Kidney tubule cell (primary cell): ENCODE data around the gene FYB2.

ENCODE experiments used
- DNase-seq: peaks from one replicate; pipeline ENCODE4 v3.0.0-alpha.2; 2018; ENCODE audit warnings: low spot score

Gene FYB2

GRCh38 chr1:56710646-56711045 lies 108.6 kb downstream of the FYB2 start:
- DNase-seq, result peak; percentile 84

GRCh38 chr1:56709995-56710394 lies 109.2 kb downstream of the FYB2 start:
- no peak for DNase-seq

GRCh38 chr1:56709269-56709880 lies 109.8 kb downstream of the FYB2 start:
- peak; percentile 62 for DNase-seq

- DNase-seq, result no peak
These were observed 111.8 kb downstream of the FYB2 start for GRCh38 chr1:56707379-56707778.

- no peak for DNase-seq
These were observed 115.5 kb downstream of the FYB2 start for GRCh38 chr1:56703747-56704146.

- DNase-seq, result peak; percentile 40
These were observed 122.5 kb downstream of the FYB2 start for GRCh38 chr1:56696663-56697062.

GRCh38 chr1:56688522-56689026 lies 130.6 kb downstream of the FYB2 start:
- DNase-seq, result peak; percentile 94

GRCh38 chr1:56686169-56686568 lies 133.0 kb downstream of the FYB2 start:
- DNase-seq, result peak; percentile 2

- DNase-seq, result no peak
These were observed 135.6 kb downstream of the FYB2 start for GRCh38 chr1:56683569-56683968.

GRCh38 chr1:56676571-56677035 lies 142.6 kb downstream of the FYB2 start:
- peak; percentile 87 for DNase-seq

- DNase-seq, result no peak
These were observed 143.4 kb downstream of the FYB2 start for GRCh38 chr1:56675763-56676162.

- DNase-seq, result no peak
These were observed 146.6 kb downstream of the FYB2 start for GRCh38 chr1:56672579-56672978.

- no peak for DNase-seq
These were observed 147.7 kb downstream of the FYB2 start for GRCh38 chr1:56671542-56671941.

- DNase-seq, result no peak
These were observed 148.1 kb downstream of the FYB2 start for GRCh38 chr1:56671085-56671484.

- DNase-seq, result no peak
These were observed 148.9 kb downstream of the FYB2 start for GRCh38 chr1:56670350-56670749.
